Stimulated activated CD4-positive, alpha-beta T cell treated with anti-CD3 and anti-CD28 coated beads, TNF-alpha, amount 100 ng/mL, for 1 hour (primary cell): Measurements from ENCODE around the gene SLC51B.
"Not testable (repeated sequence)": the region's sequence is repeated elsewhere in the genome, so short reads cannot be mapped to it uniquely, and the experiment has no call there.

Experiments
- DNase-seq, 3 donors: peaks; one replicate each; pipeline ENCODE4 v3.0.0-alpha.2; 2020; ENCODE audit warnings: low read depth in 3 of 3, low spot score in 1 of 3

The SLC51B gene

GRCh38 chr15:65083262-65083701 is 38.1 kb downstream of the SLC51B start:
- no peak for DNase-seq

GRCh38 chr15:65084500-65085206 is 39.5 kb downstream of the SLC51B start:
- no peak for DNase-seq

- no peak for DNase-seq
Observed at GRCh38 chr15:65085207-65085753, 40.1 kb downstream of the SLC51B start.

- no peak for DNase-seq
Observed at GRCh38 chr15:65085990-65086679, 40.9 kb downstream of the SLC51B start.

- DNase-seq: no peak
Observed at GRCh38 chr15:65086680-65087111, 41.5 kb downstream of the SLC51B start.

- no peak for DNase-seq
Observed at GRCh38 chr15:65087411-65087810, 42.2 kb downstream of the SLC51B start.

- DNase-seq: no peak
Observed at GRCh38 chr15:65087873-65088642, 42.9 kb downstream of the SLC51B start.

- DNase-seq: no peak
Observed at GRCh38 chr15:65088643-65089021, 43.4 kb downstream of the SLC51B start.

- no peak for DNase-seq
Observed at GRCh38 chr15:65089206-65089824, 44.1 kb downstream of the SLC51B start.

- DNase-seq: no peak
Observed at GRCh38 chr15:65091946-65092770, 47.0 kb downstream of the SLC51B start.

- no peak for DNase-seq
Observed at GRCh38 chr15:65092911-65093792, 48.0 kb downstream of the SLC51B start.

- not testable (repeated sequence) for DNase-seq
Observed at GRCh38 chr15:65093793-65094170, 48.6 kb downstream of the SLC51B start.

GRCh38 chr15:65094294-65094995 is 49.3 kb downstream of the SLC51B start:
- DNase-seq: no peak

GRCh38 chr15:65095011-65095746 is 50.0 kb downstream of the SLC51B start:
- no peak for DNase-seq

- no peak for DNase-seq
Observed at GRCh38 chr15:65095747-65096104, 50.5 kb downstream of the SLC51B start.

- no peak for DNase-seq
Observed at GRCh38 chr15:65096481-65097385, 51.5 kb downstream of the SLC51B start.

GRCh38 chr15:65097651-65098263 is 52.6 kb downstream of the SLC51B start:
- no peak for DNase-seq
